HUDEP-2 (cell line): Measurements from ENCODE around the gene ESRP2.

ENCODE experiments used
- DNase-seq, 76 experiments: peaks; one replicate each; lab custom pipeline; 2025; ENCODE audit not compliant: unreplicated experiment in 76 of 76; lab: John Stamatoyannopoulos, UW

Gene ESRP2

GRCh38 chr16:68264128-68265077, 28.5 kb upstream of the ESRP2 start, which contains the start of gene SLC7A6:
Gene SLC7A6 (plus strand): TSS chr16:68264526. CDS start chr16:68274727, 10,201 bp downstream.
- peak in 74 of 76 experiments; percentile 18 to 86 (median 72) for DNase-seq

GRCh38 chr16:68263559-68264127, 27.7 kb upstream of the ESRP2 start:
- no peak for DNase-seq

- no peak for DNase-seq
Measured at GRCh38 chr16:68259007-68259825, 23.3 kb upstream of the ESRP2 start.

GRCh38 chr16:68257906-68258800, 22.2 kb upstream of the ESRP2 start:
- DNase-seq, result no peak

- no peak for DNase-seq
Measured at GRCh38 chr16:68257251-68257905, 21.5 kb upstream of the ESRP2 start.

GRCh38 chr16:68255712-68256111, 19.8 kb upstream of the ESRP2 start:
- no peak for DNase-seq

- DNase-seq, result no peak
Measured at GRCh38 chr16:68253721-68254120, 17.8 kb upstream of the ESRP2 start.

- no peak for DNase-seq
Measured at GRCh38 chr16:68252383-68252782, 16.5 kb upstream of the ESRP2 start.

GRCh38 chr16:68251832-68252231, 15.9 kb upstream of the ESRP2 start:
- no peak for DNase-seq

- DNase-seq, result no peak
Measured at GRCh38 chr16:68250951-68251350, 15.0 kb upstream of the ESRP2 start.

- DNase-seq, result no peak
Measured at GRCh38 chr16:68249371-68249770, 13.4 kb upstream of the ESRP2 start.

- DNase-seq, result no peak
Measured at GRCh38 chr16:68247932-68248331, 12.0 kb upstream of the ESRP2 start.

- no peak for DNase-seq
Measured at GRCh38 chr16:68247400-68247799, 11.5 kb upstream of the ESRP2 start.

GRCh38 chr16:68246666-68247065, 10.7 kb upstream of the ESRP2 start:
- peak in 34 of 76 experiments; percentile 13 to 73 (median 35) for DNase-seq

- no peak for DNase-seq
Measured at GRCh38 chr16:68246121-68246520, 10.2 kb upstream of the ESRP2 start.

- peak in 74 of 76 experiments; percentile 43 to 96 (median 90) for DNase-seq
Measured at GRCh38 chr16:68244903-68245853, 9.3 kb upstream of the ESRP2 start, which contains the start of gene PLA2G15. Gene PLA2G15 (plus strand): TSS chr16:68245373. CDS start chr16:68245427, 54 bp downstream.

GRCh38 chr16:68244481-68244902, 8.6 kb upstream of the ESRP2 start:
- DNase-seq, result no peak
